ENCODE measurements around the gene ZBED3.

- TF ChIP-seq, protein P1, sequence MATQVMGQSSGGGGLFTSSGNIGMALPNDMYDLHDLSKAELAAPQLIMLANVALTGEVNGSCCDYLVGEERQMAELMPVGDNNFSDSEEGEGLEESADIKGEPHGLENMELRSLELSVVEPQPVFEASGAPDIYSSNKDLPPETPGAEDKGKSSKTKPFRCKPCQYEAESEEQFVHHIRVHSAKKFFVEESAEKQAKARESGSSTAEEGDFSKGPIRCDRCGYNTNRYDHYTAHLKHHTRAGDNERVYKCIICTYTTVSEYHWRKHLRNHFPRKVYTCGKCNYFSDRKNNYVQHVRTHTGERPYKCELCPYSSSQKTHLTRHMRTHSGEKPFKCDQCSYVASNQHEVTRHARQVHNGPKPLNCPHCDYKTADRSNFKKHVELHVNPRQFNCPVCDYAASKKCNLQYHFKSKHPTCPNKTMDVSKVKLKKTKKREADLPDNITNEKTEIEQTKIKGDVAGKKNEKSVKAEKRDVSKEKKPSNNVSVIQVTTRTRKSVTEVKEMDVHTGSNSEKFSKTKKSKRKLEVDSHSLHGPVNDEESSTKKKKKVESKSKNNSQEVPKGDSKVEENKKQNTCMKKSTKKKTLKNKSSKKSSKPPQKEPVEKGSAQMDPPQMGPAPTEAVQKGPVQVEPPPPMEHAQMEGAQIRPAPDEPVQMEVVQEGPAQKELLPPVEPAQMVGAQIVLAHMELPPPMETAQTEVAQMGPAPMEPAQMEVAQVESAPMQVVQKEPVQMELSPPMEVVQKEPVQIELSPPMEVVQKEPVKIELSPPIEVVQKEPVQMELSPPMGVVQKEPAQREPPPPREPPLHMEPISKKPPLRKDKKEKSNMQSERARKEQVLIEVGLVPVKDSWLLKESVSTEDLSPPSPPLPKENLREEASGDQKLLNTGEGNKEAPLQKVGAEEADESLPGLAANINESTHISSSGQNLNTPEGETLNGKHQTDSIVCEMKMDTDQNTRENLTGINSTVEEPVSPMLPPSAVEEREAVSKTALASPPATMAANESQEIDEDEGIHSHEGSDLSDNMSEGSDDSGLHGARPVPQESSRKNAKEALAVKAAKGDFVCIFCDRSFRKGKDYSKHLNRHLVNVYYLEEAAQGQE (IDR thresholded peaks at IDR 0.05; ENCODE audit: insufficient read depth in 1 of 2, low read depth in 2 of 2, low read length in 2 of 2) = no peak
- no peak for TF ChIP-seq TAF1 (IDR thresholded peaks at IDR 0.05; ENCODE audit: borderline replicate concordance, insufficient read depth, low read length)
These were observed 15.5 kb upstream of the ZBED3 start for GRCh38 chr5:77102549-77102948.
